ENCODE results near the gene TREML1.

DNA sequence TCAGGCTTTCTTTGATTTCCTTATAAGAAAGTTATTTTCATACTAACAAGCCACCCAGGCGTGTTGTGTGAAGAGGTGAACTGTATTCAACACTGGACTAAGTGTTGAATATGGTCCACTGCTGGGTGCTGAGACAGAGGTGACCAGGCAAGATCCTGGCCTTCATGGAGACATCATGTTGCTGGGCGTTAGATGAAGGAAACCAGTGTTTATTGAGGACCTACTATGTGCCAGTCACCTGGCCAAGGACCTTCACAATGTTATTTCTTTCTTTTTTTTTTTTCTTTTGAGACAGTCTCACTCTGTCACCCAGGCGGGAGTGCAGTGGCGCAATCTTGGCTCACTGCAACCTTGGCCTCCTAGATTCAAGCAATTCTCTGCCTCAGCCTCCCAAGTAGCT is 1.9 kb upstream of the TREML1 start:
- TF ChIP-seq, protein P1, sequence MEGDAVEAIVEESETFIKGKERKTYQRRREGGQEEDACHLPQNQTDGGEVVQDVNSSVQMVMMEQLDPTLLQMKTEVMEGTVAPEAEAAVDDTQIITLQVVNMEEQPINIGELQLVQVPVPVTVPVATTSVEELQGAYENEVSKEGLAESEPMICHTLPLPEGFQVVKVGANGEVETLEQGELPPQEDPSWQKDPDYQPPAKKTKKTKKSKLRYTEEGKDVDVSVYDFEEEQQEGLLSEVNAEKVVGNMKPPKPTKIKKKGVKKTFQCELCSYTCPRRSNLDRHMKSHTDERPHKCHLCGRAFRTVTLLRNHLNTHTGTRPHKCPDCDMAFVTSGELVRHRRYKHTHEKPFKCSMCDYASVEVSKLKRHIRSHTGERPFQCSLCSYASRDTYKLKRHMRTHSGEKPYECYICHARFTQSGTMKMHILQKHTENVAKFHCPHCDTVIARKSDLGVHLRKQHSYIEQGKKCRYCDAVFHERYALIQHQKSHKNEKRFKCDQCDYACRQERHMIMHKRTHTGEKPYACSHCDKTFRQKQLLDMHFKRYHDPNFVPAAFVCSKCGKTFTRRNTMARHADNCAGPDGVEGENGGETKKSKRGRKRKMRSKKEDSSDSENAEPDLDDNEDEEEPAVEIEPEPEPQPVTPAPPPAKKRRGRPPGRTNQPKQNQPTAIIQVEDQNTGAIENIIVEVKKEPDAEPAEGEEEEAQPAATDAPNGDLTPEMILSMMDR (IDR thresholded peaks at IDR 0.05): no peak
- TF ChIP-seq EZH2 (IDR thresholded peaks at IDR 0.05): no peak
- TF ChIP-seq EZH2phosphoT487 (IDR thresholded peaks at IDR 0.05): no peak

Measured in neural progenitor cell (in vitro differentiated cells).